Lung (tissue), 12 donors: ENCODE data around the gene FDXR. TPM values are rescaled to one million over a fixed set of nuclear protein-coding genes. Genes with fewer than 3 reads are reported as not detected.

Source experiments
- ATAC-seq: fragments of 200-7000 bp; cut with Tn5 transposase; one replicate; pipeline ENCODE4 v1.9.1; 2020; ENCODE audit warnings: moderate number of reproducible peaks; ENCODE audit not compliant: insufficient read depth, low FRiP score
- DNase-seq, 3 donors: peaks; one replicate each; pipeline ENCODE4 v3.0.0-alpha.2; 2013 to 2017
- H3K27ac ChIP-seq, 2 donors: one replicate each; pipeline ENCODE4 v1.5.1; 2013; ENCODE audit warnings: mild to moderate bottlenecking in 2 of 2, moderate library complexity in 2 of 2, control low read depth in 1 of 2, inconsistent platforms in 1 of 2, low read depth in 1 of 2, low read length in 1 of 2
- H3K27me3 ChIP-seq, 3 donors: one replicate each; pipeline ENCODE4 v1.5.1; 2013; ENCODE audit warnings: low read length in 2 of 3; ENCODE audit not compliant: control insufficient read depth in 3 of 3, insufficient read depth in 3 of 3
- H3K36me3 ChIP-seq, 4 donors: one replicate each; pipeline ENCODE4 v1.5.1; 2013; ENCODE audit warnings: low read length in 4 of 4, mild to moderate bottlenecking in 1 of 4, moderate library complexity in 1 of 4; ENCODE audit not compliant: control insufficient read depth in 4 of 4, insufficient read depth in 4 of 4
- H3K4me1 ChIP-seq, 5 donors: one replicate each; pipeline ENCODE4 v1.5.1; 2013; ENCODE audit warnings: low read length in 5 of 5, mild to moderate bottlenecking in 2 of 5, moderate library complexity in 1 of 5; ENCODE audit not compliant: control insufficient read depth in 5 of 5, insufficient read depth in 5 of 5
- H3K4me3 ChIP-seq: one replicate; pipeline ENCODE4 v1.5.1; 2013; ENCODE audit warnings: mild to moderate bottlenecking, control low read depth, moderate library complexity
- H3K9ac ChIP-seq, 2 donors: one replicate each; pipeline ENCODE4 v1.5.1; 2013; ENCODE audit warnings: low read length in 2 of 2, control low read depth in 1 of 2; ENCODE audit not compliant: insufficient read depth in 1 of 2
- H3K9me3 ChIP-seq, 4 donors: one replicate each; pipeline ENCODE4 v1.5.1; 2013; ENCODE audit warnings: low read length in 3 of 4, mild to moderate bottlenecking in 1 of 4, moderate library complexity in 1 of 4; ENCODE audit not compliant: control insufficient read depth in 4 of 4, insufficient read depth in 3 of 4
- WGBS, 2 donors: extraction: QIAGEN DNeasy Blood & Tissue Kit; methylation state at CpG; one replicate each; pipeline ENCODE4 v1.1.7; 2013; 5-methylcytosine and 5-hydroxymethylcytosine counted together
- polyA plus RNA-seq, 2 donors: library from polyadenylated mRNA; stranded (reverse); fragments of 200-250 nt; gene quantifications; one replicate each; pipeline ENCODE4 v1.2.1, GENCODE V29; 2013
- total RNA-seq, 2 donors: library from RNA; depleted of rRNA in 1 of 2; stranded (reverse); fragments of >200 nt in 1 of 2; gene quantifications; one replicate each; pipeline ENCODE4 v1.2.1, GENCODE V29; 2014 to 2021
- TF ChIP-seq, protein P1 (sequence below): IDR thresholded peaks from 2 replicates; pipeline ENCODE4 v1.5.1; 2012; ENCODE audit warnings: mild to moderate bottlenecking; ENCODE audit errors: control extremely low read depth, extremely low read depth
- donor health status: control.
- donor health status: control.
- donor health status: Bipolar disorder and iron deficiency.
- donor health status: healthy.
- donor health status: DM: yes; HTN: yes; CAD: no.

The FDXR gene
- total and polyA plus RNA-seq, 4 donors, result 7.8 to 17.5 (median 10.7) TPM

- Histone ChIP-seq H3K27ac (no peak overlapping the region), H3K36me3 (no peaks in the 10 kb centered on the region), H3K9ac (no peak overlapping the region), H3K4me1 (no peaks in the 10 kb centered on the region), H3K4me3 (no peak overlapping the region), H3K27me3 (peaks cover 0 to 31% (median 25%) of the 10 kb centered on the region in 3 donors), H3K9me3 (peaks cover 0 to 3% (median 0%) of the 10 kb centered on the region in 4 donors)
- 82 to 83% methylated on average over 11 of the region's 11 CpGs for WGBS, 2 donors
- ATAC-seq (no peak), DNase-seq (no peak)
- TF ChIP-seq, protein P1, sequence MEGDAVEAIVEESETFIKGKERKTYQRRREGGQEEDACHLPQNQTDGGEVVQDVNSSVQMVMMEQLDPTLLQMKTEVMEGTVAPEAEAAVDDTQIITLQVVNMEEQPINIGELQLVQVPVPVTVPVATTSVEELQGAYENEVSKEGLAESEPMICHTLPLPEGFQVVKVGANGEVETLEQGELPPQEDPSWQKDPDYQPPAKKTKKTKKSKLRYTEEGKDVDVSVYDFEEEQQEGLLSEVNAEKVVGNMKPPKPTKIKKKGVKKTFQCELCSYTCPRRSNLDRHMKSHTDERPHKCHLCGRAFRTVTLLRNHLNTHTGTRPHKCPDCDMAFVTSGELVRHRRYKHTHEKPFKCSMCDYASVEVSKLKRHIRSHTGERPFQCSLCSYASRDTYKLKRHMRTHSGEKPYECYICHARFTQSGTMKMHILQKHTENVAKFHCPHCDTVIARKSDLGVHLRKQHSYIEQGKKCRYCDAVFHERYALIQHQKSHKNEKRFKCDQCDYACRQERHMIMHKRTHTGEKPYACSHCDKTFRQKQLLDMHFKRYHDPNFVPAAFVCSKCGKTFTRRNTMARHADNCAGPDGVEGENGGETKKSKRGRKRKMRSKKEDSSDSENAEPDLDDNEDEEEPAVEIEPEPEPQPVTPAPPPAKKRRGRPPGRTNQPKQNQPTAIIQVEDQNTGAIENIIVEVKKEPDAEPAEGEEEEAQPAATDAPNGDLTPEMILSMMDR, result no peak
Observed at GRCh38 chr17:74898376-74898946, 25.7 kb upstream of the FDXR start.

GRCh38 chr17:74893936-74894671, 21.3 kb upstream of the FDXR start:
- Histone ChIP-seq H3K27ac (no peak overlapping the region), H3K4me1 (peaks cover 0 to 11% (median 0%) of the 10 kb centered on the region in 5 donors), H3K36me3 (no peaks in the 10 kb centered on the region), H3K9ac (no peak overlapping the region), H3K4me3 (no peak overlapping the region), H3K27me3 (peaks cover 4 to 50% (median 44%) of the 10 kb centered on the region in 3 donors), H3K9me3 (no peaks in the 10 kb centered on the region)
- DNase-seq (no peak), ATAC-seq (no peak)
- WGBS, 2 donors, result 30 to 32% methylated on average over 20 to 22 of the region's 22 CpGs
- TF ChIP-seq, protein P1, result no peak

GRCh38 chr17:74892974-74893911, 20.4 kb upstream of the FDXR start, which contains the start of gene FADS6:
Gene FADS6, minus strand, starts transcription at chr17:74893633. Its CDS starts 38 bp downstream, at chr17:74893595.
- WGBS, 2 donors, result 4 to 5% methylated on average over 83 to 86 of the region's 86 CpGs
- TF ChIP-seq, protein P1, result no peak
- no peak within 1 kb of the TSS for H3K27ac ChIP-seq
- no peak within 1 kb of the TSS for H3K4me3 ChIP-seq
- H3K9me3 ChIP-seq, result no peaks in the 10 kb centered on the region
- DNase-seq, result no peak
- H3K9ac ChIP-seq, result no peak within 1 kb of the TSS
- ATAC-seq, result no peak
- peaks cover 0 to 11% (median 0%) of the 10 kb centered on the region in 5 donors for H3K4me1 ChIP-seq
- peaks cover 4 to 50% (median 44%) of the 10 kb centered on the region in 3 donors for H3K27me3 ChIP-seq
- H3K36me3 ChIP-seq, result no peaks in the 10 kb centered on the region
